ENCODE data around the gene NELL1.

DNA sequence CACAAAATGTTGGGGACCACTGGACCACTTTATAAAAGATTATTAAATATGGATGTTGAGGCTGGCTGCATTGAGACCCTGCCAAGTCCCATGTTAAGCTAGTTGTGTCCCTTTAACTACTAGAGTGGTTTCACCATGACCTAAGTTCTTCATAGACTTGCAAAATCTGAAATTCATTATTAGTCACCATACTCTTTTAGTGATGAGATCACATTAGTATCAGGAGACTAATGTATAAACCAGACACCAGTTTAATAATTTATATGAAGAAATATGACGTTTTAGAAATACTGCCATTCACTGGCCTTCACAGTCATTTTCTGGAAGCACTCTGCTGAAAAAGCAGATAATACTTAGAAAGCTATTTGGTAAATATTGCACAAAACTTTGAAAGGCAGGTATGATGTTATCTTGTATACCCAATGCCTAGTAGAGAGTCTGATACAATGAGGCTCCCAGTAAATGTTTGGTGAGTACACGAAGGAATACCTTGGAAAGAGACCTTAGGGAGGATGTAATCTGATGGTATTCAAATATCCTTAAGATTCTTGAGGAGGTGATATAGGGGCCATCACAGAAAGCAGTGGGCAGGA lies 795.3 kb downstream of the NELL1 start:
- TF ChIP-seq, protein P1, sequence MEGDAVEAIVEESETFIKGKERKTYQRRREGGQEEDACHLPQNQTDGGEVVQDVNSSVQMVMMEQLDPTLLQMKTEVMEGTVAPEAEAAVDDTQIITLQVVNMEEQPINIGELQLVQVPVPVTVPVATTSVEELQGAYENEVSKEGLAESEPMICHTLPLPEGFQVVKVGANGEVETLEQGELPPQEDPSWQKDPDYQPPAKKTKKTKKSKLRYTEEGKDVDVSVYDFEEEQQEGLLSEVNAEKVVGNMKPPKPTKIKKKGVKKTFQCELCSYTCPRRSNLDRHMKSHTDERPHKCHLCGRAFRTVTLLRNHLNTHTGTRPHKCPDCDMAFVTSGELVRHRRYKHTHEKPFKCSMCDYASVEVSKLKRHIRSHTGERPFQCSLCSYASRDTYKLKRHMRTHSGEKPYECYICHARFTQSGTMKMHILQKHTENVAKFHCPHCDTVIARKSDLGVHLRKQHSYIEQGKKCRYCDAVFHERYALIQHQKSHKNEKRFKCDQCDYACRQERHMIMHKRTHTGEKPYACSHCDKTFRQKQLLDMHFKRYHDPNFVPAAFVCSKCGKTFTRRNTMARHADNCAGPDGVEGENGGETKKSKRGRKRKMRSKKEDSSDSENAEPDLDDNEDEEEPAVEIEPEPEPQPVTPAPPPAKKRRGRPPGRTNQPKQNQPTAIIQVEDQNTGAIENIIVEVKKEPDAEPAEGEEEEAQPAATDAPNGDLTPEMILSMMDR (conservative IDR thresholded peaks at IDR 0.05; ENCODE audit: low read depth in 2 of 2) = no peak
- TF ChIP-seq EZH2 (IDR thresholded peaks at IDR 0.05; ENCODE audit: low read depth, unreplicated experiment) (no peak), ZNF114 (CRISPR knock-in tag; IDR thresholded peaks at IDR 0.05) (no peak), ZNF331 (CRISPR knock-in tag; IDR thresholded peaks at IDR 0.05; ENCODE audit: low read depth) (no peak), POLR2AphosphoS5 (IDR thresholded peaks at IDR 0.05; ENCODE audit: low read depth) (no peak), EZH2phosphoT487 (IDR thresholded peaks at IDR 0.05; ENCODE audit: unreplicated experiment) (no peak), JUNB (IDR thresholded peaks at IDR 0.05; ENCODE audit: unreplicated experiment) (no peak), NANOG (IDR thresholded peaks at IDR 0.05; ENCODE audit: borderline replicate concordance) (no peak)
- TF ChIP-seq, protein P2, sequence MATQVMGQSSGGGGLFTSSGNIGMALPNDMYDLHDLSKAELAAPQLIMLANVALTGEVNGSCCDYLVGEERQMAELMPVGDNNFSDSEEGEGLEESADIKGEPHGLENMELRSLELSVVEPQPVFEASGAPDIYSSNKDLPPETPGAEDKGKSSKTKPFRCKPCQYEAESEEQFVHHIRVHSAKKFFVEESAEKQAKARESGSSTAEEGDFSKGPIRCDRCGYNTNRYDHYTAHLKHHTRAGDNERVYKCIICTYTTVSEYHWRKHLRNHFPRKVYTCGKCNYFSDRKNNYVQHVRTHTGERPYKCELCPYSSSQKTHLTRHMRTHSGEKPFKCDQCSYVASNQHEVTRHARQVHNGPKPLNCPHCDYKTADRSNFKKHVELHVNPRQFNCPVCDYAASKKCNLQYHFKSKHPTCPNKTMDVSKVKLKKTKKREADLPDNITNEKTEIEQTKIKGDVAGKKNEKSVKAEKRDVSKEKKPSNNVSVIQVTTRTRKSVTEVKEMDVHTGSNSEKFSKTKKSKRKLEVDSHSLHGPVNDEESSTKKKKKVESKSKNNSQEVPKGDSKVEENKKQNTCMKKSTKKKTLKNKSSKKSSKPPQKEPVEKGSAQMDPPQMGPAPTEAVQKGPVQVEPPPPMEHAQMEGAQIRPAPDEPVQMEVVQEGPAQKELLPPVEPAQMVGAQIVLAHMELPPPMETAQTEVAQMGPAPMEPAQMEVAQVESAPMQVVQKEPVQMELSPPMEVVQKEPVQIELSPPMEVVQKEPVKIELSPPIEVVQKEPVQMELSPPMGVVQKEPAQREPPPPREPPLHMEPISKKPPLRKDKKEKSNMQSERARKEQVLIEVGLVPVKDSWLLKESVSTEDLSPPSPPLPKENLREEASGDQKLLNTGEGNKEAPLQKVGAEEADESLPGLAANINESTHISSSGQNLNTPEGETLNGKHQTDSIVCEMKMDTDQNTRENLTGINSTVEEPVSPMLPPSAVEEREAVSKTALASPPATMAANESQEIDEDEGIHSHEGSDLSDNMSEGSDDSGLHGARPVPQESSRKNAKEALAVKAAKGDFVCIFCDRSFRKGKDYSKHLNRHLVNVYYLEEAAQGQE (IDR thresholded peaks at IDR 0.05; ENCODE audit: unreplicated experiment) = no peak

Data from GM23338 (cell line).